Measurements from ENCODE around the gene ID3.

- no peak for TF ChIP-seq CTCF (IDR thresholded peaks at IDR 0.05)
- TF ChIP-seq POLR2A (IDR thresholded peaks at IDR 0.05): no peak
Measured at GRCh38 chr1:23599125-23599524, 39.8 kb upstream of the ID3 start.
